ENCODE data around the gene ZNF618. TPM values are rescaled to one million over a fixed set of nuclear protein-coding genes. Genes with fewer than 3 reads are reported as not detected.

Gene ZNF618
- total RNA-seq, 4 donors from 2014 or later, result 0.26 to 1.2 (median 1.0) TPM

- Histone ChIP-seq H3K36me3 (no peaks in the 10 kb centered on the region), H3K27me3 (no peaks in the 10 kb centered on the region), H3K4me3 (no peak overlapping the region), H3K27ac (no peak overlapping the region), H3K9me3 (no peaks in the 10 kb centered on the region), H3K4me1 (peaks cover 0 to 7% of the 10 kb centered on the region in 2 donors)
- no peak for TF ChIP-seq POLR2A (IDR thresholded peaks at IDR 0.05)
- no peak for TF ChIP-seq CTCF (IDR thresholded peaks at IDR 0.05 in 4 of 5, conservative IDR thresholded peaks at IDR 0.05 in 1 of 5)
- in situ Hi-C loops (cut with MboI; ENCODE audit: low sequenced_read_pairs in 4 of 4) (no loop called here), intact Hi-C loops (cut with DNase I; ENCODE audit: low total_unique reads) (loop anchor here (5.0 kb wide), 1 partner anchor 749 kb away; no protein-coding TSS in a partner anchor)
- no peak for DNase-seq
- no peak for ATAC-seq
Observed at GRCh38 chr9:113931140-113931539, 55.0 kb downstream of the ZNF618 start.

- ATAC-seq, result no peak
- no peak for DNase-seq
- no peak overlapping the region for H3K27ac ChIP-seq
- intact Hi-C loops (cut with DNase I; ENCODE audit: low total_unique reads), result loop anchor here (5.0 kb wide), 1 partner anchor 749 kb away; no protein-coding TSS in a partner anchor
- H3K4me3 ChIP-seq, result no peak overlapping the region
- no peaks in the 10 kb centered on the region for H3K27me3 ChIP-seq
- H3K36me3 ChIP-seq, result no peaks in the 10 kb centered on the region
- no peak for TF ChIP-seq POLR2A (IDR thresholded peaks at IDR 0.05)
- no peak for TF ChIP-seq CTCF (IDR thresholded peaks at IDR 0.05 in 4 of 5, conservative IDR thresholded peaks at IDR 0.05 in 1 of 5)
- peaks cover 0 to 7% of the 10 kb centered on the region in 2 donors for H3K4me1 ChIP-seq
- H3K9me3 ChIP-seq, result no peaks in the 10 kb centered on the region
- in situ Hi-C loops (cut with MboI; ENCODE audit: low sequenced_read_pairs in 4 of 4), result no loop called here
Observed at GRCh38 chr9:113931777-113932176, 55.7 kb downstream of the ZNF618 start.

- DNase-seq (no peak), ATAC-seq (no peak)
- Histone ChIP-seq H3K4me1 (peaks cover 0 to 13% of the 10 kb centered on the region in 2 donors), H3K27me3 (no peaks in the 10 kb centered on the region), H3K36me3 (no peaks in the 10 kb centered on the region), H3K4me3 (no peak overlapping the region), H3K27ac (no peak overlapping the region), H3K9me3 (no peaks in the 10 kb centered on the region)
- in situ Hi-C loops (cut with MboI; ENCODE audit: low sequenced_read_pairs in 4 of 4), result no loop called here
- TF ChIP-seq CTCF (IDR thresholded peaks at IDR 0.05 in 4 of 5, conservative IDR thresholded peaks at IDR 0.05 in 1 of 5), result no peak
- TF ChIP-seq POLR2A (IDR thresholded peaks at IDR 0.05), result no peak
- intact Hi-C loops (cut with DNase I; ENCODE audit: low total_unique reads), result loop anchor here (5.0 kb wide), 1 partner anchor 751 kb away; no protein-coding TSS in a partner anchor
Observed at GRCh38 chr9:113932906-113933584, 56.9 kb downstream of the ZNF618 start.

GRCh38 chr9:113933671-113934070 lies 57.6 kb downstream of the ZNF618 start:
- in situ Hi-C loops (cut with MboI; ENCODE audit: low sequenced_read_pairs in 4 of 4) (no loop called here), intact Hi-C loops (cut with DNase I; ENCODE audit: low total_unique reads) (loop anchor here (5.0 kb wide), 1 partner anchor 751 kb away; no protein-coding TSS in a partner anchor)
- Histone ChIP-seq H3K4me1 (peaks cover 0 to 13% of the 10 kb centered on the region in 2 donors), H3K27me3 (no peaks in the 10 kb centered on the region), H3K27ac (no peak overlapping the region), H3K9me3 (no peaks in the 10 kb centered on the region), H3K4me3 (no peak overlapping the region), H3K36me3 (no peaks in the 10 kb centered on the region)
- ATAC-seq, result no peak
- DNase-seq, result no peak
- TF ChIP-seq POLR2A (IDR thresholded peaks at IDR 0.05), result no peak
- TF ChIP-seq CTCF (IDR thresholded peaks at IDR 0.05 in 4 of 5, conservative IDR thresholded peaks at IDR 0.05 in 1 of 5), result no peak
